HL-60 (cell line): ENCODE measurements around the gene PRDM16.

Experiments used
- CTCF ChIP-seq: IDR thresholded peaks from one replicate; pipeline ENCODE4 v1.5.1; 2011; ENCODE audit warnings: low read length, control low read depth, inconsistent platforms; ENCODE audit not compliant: insufficient read depth
- POLR2AphosphoS5 ChIP-seq: IDR thresholded peaks from 2 replicates; pipeline ENCODE4 v1.6.1; 2012; ENCODE audit warnings: low read depth
- REST ChIP-seq: IDR thresholded peaks from 2 replicates; pipeline ENCODE4 v1.6.1; 2012; ENCODE audit warnings: low read depth; ENCODE audit not compliant: insufficient replicate concordance

GRCh38 chr1:3282656-3283430 lies 213.8 kb downstream of the PRDM16 start:
- TF ChIP-seq CTCF, result no peak
- TF ChIP-seq POLR2AphosphoS5, result no peak
- TF ChIP-seq REST, result no peak
